Measurements from ENCODE around the gene LHFPL2. TPM values are rescaled to one million over a fixed set of nuclear protein-coding genes. Genes with fewer than 3 reads are reported as not detected.
A peak's percentile ranks its signal among the peaks of the same experiment; 100 is the strongest.

The LHFPL2 gene
- total and polyA plus RNA-seq, 2 donors from 2014 or later: 1.8 to 12.6 TPM

DNA sequence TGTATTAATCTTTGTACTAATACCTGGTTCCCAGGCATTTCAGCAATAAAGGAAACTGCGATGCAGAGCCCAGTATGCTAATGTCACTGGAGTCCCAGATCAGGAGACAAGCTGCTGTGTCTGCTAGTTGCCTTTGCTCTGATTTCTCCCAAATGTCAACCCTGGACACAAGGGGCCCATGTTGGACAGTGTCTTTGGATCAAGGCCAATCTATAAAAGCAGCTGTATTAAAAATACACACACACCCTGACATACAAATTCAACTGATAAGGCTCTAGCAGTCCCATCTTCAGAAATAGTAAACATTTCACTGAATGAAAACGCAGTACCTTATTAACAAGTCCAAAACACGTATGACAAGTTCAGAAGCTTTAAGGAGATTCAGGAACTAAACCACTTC, 18.9 kb downstream of the LHFPL2 start:
- Histone ChIP-seq H3K9ac (ENCODE audit: low read length in 3 of 3) (no peak overlapping the region), H3K4me3 (ENCODE audit: low read length in 3 of 3) (no peak overlapping the region), H3K9me3 (ENCODE audit: control insufficient read depth in 2 of 3, insufficient read depth in 1 of 3, low read length in 3 of 3) (no peaks in the 10 kb centered on the region), H3K36me3 (ENCODE audit: control insufficient read depth in 2 of 3, insufficient read depth in 3 of 3, low read length in 3 of 3) (peaks cover 0 to 7% (median 0%) of the 10 kb centered on the region in 3 donors), H3K4me1 (ENCODE audit: control insufficient read depth in 2 of 3, insufficient read depth in 2 of 3, low read depth in 1 of 3, low read length in 3 of 3) (peaks cover 0 to 28% (median 0%) of the 10 kb centered on the region in 3 donors), H3K27ac (ENCODE audit: low read depth in 2 of 2, low read length in 2 of 2) (no peak overlapping the region), H3K27me3 (ENCODE audit: control insufficient read depth, insufficient read depth, low read length) (no peaks in the 10 kb centered on the region)
- TF ChIP-seq, protein P1, sequence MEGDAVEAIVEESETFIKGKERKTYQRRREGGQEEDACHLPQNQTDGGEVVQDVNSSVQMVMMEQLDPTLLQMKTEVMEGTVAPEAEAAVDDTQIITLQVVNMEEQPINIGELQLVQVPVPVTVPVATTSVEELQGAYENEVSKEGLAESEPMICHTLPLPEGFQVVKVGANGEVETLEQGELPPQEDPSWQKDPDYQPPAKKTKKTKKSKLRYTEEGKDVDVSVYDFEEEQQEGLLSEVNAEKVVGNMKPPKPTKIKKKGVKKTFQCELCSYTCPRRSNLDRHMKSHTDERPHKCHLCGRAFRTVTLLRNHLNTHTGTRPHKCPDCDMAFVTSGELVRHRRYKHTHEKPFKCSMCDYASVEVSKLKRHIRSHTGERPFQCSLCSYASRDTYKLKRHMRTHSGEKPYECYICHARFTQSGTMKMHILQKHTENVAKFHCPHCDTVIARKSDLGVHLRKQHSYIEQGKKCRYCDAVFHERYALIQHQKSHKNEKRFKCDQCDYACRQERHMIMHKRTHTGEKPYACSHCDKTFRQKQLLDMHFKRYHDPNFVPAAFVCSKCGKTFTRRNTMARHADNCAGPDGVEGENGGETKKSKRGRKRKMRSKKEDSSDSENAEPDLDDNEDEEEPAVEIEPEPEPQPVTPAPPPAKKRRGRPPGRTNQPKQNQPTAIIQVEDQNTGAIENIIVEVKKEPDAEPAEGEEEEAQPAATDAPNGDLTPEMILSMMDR (IDR thresholded peaks at IDR 0.05; ENCODE audit: borderline replicate concordance, extremely low read depth, insufficient read depth): no peak
- intact Hi-C loops (cut with DNase I): no loop called here
- FAIRE-seq (no peak), DNase-seq (no peak)

DNA sequence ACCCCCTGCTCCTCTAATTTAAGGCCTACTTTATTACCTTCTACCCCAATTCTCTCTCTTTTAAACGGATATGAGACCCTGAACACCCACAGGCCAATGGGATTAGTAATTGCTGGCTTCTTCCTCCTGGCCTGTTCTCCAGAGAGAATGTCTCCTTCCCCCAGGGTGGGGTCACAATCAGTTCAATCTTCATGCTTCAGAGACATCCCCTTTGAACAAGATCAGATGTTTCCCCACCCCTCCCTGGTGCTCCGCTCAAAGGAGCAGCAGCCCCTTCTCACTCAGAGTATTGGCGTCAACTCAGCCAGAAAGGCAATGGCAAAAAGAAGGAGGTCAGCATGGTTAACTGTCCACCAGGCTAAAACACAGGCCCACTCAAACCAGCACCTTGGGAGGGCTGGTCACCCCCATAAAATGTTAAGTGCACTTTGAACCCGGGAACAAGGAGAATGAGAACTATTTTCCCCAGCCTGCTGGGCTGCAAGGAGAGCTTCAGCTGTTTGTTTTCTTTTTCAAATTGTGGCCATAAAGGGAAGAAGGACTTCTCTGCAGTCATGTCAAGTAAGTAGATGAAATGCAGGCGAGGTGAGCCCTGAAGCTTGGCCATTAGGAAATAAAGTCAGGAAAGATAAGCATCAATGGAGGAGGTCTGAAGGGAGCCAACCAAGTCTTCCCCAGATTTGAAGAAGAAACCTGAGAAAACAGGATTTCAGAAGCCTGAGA, 20.1 kb downstream of the LHFPL2 start:
- FAIRE-seq (no peak), DNase-seq (peak in 4 of 5 donors; percentile 81 to 93 (median 87))
- H3K9me3 ChIP-seq (ENCODE audit: control insufficient read depth in 2 of 3, insufficient read depth in 1 of 3, low read length in 3 of 3): no peaks in the 10 kb centered on the region
- H3K4me1 ChIP-seq (ENCODE audit: control insufficient read depth in 2 of 3, insufficient read depth in 2 of 3, low read depth in 1 of 3, low read length in 3 of 3): peaks cover 0 to 28% (median 0%) of the 10 kb centered on the region in 3 donors
- peaks cover 0 to 7% (median 0%) of the 10 kb centered on the region in 3 donors for H3K36me3 ChIP-seq (ENCODE audit: control insufficient read depth in 2 of 3, insufficient read depth in 3 of 3, low read length in 3 of 3)
- H3K27ac ChIP-seq (ENCODE audit: low read depth in 2 of 2, low read length in 2 of 2): no peak overlapping the region
- H3K9ac ChIP-seq (ENCODE audit: low read length in 3 of 3): no peak overlapping the region
- no peaks in the 10 kb centered on the region for H3K27me3 ChIP-seq (ENCODE audit: control insufficient read depth, insufficient read depth, low read length)
- TF ChIP-seq, protein P1 (IDR thresholded peaks at IDR 0.05; ENCODE audit: borderline replicate concordance, extremely low read depth, insufficient read depth): no peak
- intact Hi-C loops (cut with DNase I): no loop called here
- H3K4me3 ChIP-seq (ENCODE audit: low read length in 3 of 3): no peak overlapping the region

- H3K9ac ChIP-seq (ENCODE audit: low read length in 3 of 3): no peak overlapping the region
- no peak for FAIRE-seq
- no peaks in the 10 kb centered on the region for H3K9me3 ChIP-seq (ENCODE audit: control insufficient read depth in 2 of 3, insufficient read depth in 1 of 3, low read length in 3 of 3)
- peaks cover 0 to 7% (median 0%) of the 10 kb centered on the region in 3 donors for H3K36me3 ChIP-seq (ENCODE audit: control insufficient read depth in 2 of 3, insufficient read depth in 3 of 3, low read length in 3 of 3)
- H3K27ac ChIP-seq (ENCODE audit: low read depth in 2 of 2, low read length in 2 of 2): no peak overlapping the region
- no peak for DNase-seq
- no peaks in the 10 kb centered on the region for H3K27me3 ChIP-seq (ENCODE audit: control insufficient read depth, insufficient read depth, low read length)
- H3K4me3 ChIP-seq (ENCODE audit: low read length in 3 of 3): no peak overlapping the region
- H3K4me1 ChIP-seq (ENCODE audit: control insufficient read depth in 2 of 3, insufficient read depth in 2 of 3, low read depth in 1 of 3, low read length in 3 of 3): peaks cover 0 to 28% (median 1%) of the 10 kb centered on the region in 3 donors
- intact Hi-C loops (cut with DNase I): no loop called here
- TF ChIP-seq, protein P1 (IDR thresholded peaks at IDR 0.05; ENCODE audit: borderline replicate concordance, extremely low read depth, insufficient read depth): no peak
These were observed 20.8 kb downstream of the LHFPL2 start for GRCh38 chr5:78627766-78628165.

Data from kidney (tissue), 14 donors.